Gastrocnemius medialis (tissue), 4 donors: Measurements from ENCODE around the gene MRPS10. TPM values are rescaled to one million over a fixed set of nuclear protein-coding genes. Genes with fewer than 3 reads are reported as not detected.

Source experiments
- ATAC-seq, 2 donors: fragments of 150-250 bp; one replicate each; pipeline ENCODE4 v1.9.1; 2016
- DNase-seq, 2 donors: peaks; one replicate each; pipeline ENCODE4 v3.0.0-alpha.2; 2019
- H3K27ac ChIP-seq, 4 donors: fragments of 200-600 bp; sonication (generic); 1 replicate in 1 of 4; 2 replicates in 3 of 4; pipeline ENCODE4 v1.5.1; 2016 to 2018; ENCODE audit warnings: mild to moderate bottlenecking in 2 of 4, moderate library complexity in 1 of 4
- H3K27me3 ChIP-seq, 3 donors: fragments of 200-600 bp; sonication (generic) in 2 of 3; 1 replicate in 1 of 3; 2 replicates in 2 of 3; pipeline versions ENCODE4 v1.5.1 to v1.6.0; 2016 to 2019; ENCODE audit warnings: mild to moderate bottlenecking in 1 of 3, moderate library complexity in 1 of 3
- H3K36me3 ChIP-seq, 2 donors: fragments of 200-600 bp; sonication (generic) in 1 of 2; one replicate each; pipeline ENCODE4 v1.5.1; 2017 to 2018
- H3K4me1 ChIP-seq, 2 donors: fragments of 200-600 bp; sonication (generic) in 1 of 2; one replicate each; pipeline ENCODE4 v1.5.1; 2016 to 2017; ENCODE audit warnings: mild to moderate bottlenecking in 2 of 2
- H3K4me3 ChIP-seq, 4 donors: fragments of 200-600 bp; sonication (generic) in 3 of 4; 1 replicate in 1 of 4; 2 replicates in 3 of 4; pipeline ENCODE4 v1.5.1; 2016 to 2019; ENCODE audit warnings: mild to moderate bottlenecking in 2 of 4
- H3K9me3 ChIP-seq, 3 donors: fragments of 200-600 bp; sonication (generic) in 2 of 3; 1 replicate in 1 of 3; 2 replicates in 2 of 3; pipeline ENCODE4 v1.5.1; 2016 to 2019
- CTCF ChIP-seq, 5 experiments: fragments of 450-650 bp in 3 of 5; fragments of 200-600 bp in 2 of 5; sonication (generic) in 2 of 5; IDR thresholded peaks in 4 of 5; conservative IDR thresholded peaks in 1 of 5; 1 replicate in 4 of 5; 2 replicates in 1 of 5; pipeline ENCODE4 v1.5.1; 2016 to 2019; ENCODE audit warnings: antibody characterized with exemption in 5 of 5, mild to moderate bottlenecking in 3 of 5, moderate library complexity in 3 of 5
- POLR2A ChIP-seq, 2 donors: fragments of 450-650 bp; IDR thresholded peaks; one replicate each; pipeline ENCODE4 v1.6.1; 2017; ENCODE audit warnings: antibody characterized with exemption in 2 of 2, mild to moderate bottlenecking in 2 of 2, moderate library complexity in 2 of 2
- in situ Hi-C, 4 donors: fragments of 200-750 bp; cut with MboI; loops; one replicate each; pipeline versions ENCODE4 v1.15.0 to v1.8.0; 2017; ENCODE audit warnings: low sequenced_read_pairs in 4 of 4
- intact Hi-C: fragments of 100-400 bp; cut with DNase I; formaldehyde crosslinking; loops from one replicate; pipeline ENCODE4 v1.15.1; 2023; ENCODE audit warnings: low total_unique reads
- total RNA-seq, 4 donors: library from RNA; depleted of rRNA; stranded (reverse); fragments of >200 nt; gene quantifications; one replicate each; pipeline versions ENCODE4 v1.1.0 to v1.2.3, GENCODE V29; 2016

The MRPS10 gene
- total RNA-seq, 4 donors from 2014 or later: 52.2 to 63.7 (median 56.0) TPM

DNA sequence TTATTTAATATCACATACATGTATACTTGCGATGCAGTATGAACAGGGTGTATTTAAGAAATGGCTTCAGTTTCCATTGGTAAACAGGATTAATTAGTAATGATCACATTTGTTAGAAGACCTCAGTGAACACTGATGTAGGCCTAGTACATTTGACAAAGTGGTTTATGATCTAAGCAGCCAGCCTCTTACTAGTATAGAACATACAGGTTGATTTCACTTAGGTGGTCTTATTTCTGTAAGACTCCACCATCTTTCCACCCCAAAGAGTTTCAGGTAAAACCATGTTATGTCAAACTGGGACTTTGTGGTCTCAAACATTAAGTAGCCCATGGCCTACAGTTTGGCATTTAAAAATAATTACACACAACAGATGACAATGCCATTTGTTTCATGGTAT lies 20.2 kb upstream of the MRPS10 start:
- Histone ChIP-seq H3K36me3 (no peaks in the 10 kb centered on the region), H3K4me1 (no peaks in the 10 kb centered on the region), H3K27ac (no peak overlapping the region), H3K27me3 (no peaks in the 10 kb centered on the region), H3K9me3 (no peaks in the 10 kb centered on the region), H3K4me3 (no peak overlapping the region)
- TF ChIP-seq POLR2A (IDR thresholded peaks at IDR 0.05) (no peak), CTCF (IDR thresholded peaks at IDR 0.05 in 4 of 5, conservative IDR thresholded peaks at IDR 0.05 in 1 of 5) (no peak)
- no peak for ATAC-seq
- DNase-seq: no peak
- intact Hi-C loops: no loop called here
- in situ Hi-C loops: no loop called here

DNA sequence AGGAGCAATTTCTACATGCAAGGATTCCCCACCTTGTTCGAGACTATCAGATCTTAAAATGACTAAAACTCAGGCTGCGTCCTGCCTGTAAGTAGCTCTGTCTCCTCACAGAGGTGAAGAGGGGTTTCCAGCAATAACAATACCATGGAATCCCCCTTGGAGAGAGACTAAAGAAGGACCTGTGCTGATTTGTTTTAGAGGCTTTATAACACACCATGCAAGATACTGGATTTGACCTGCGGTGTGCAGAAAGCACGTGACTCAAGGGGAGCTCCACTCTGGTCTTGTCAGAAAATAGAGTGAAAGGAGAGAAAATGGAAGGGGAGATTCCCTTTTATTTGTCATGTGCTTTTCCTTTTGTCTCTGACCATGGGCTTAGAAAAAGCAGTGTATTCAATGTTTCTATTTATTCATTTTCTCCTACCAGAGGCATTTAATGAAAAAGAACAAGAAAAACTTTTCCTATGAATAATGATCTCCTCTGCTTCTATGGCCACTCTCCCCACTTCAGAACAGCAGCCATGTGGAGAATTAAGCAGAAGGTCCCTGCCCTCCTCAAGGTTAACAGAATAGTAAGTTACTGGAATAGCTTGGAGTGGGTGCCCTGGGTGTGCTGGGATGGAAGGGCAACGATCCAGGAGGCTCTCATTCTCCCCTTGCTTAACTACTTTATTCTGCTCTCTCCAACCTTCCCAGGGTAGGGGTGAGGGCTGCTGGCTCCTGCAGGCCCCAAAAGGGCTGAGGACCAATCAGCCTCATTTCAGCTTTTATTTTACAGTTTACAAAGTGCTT lies 19.2 kb upstream of the MRPS10 start:
- H3K36me3 ChIP-seq: no peaks in the 10 kb centered on the region
- H3K27ac ChIP-seq: no peak overlapping the region
- H3K4me3 ChIP-seq: no peak overlapping the region
- TF ChIP-seq POLR2A (IDR thresholded peaks at IDR 0.05): no peak
- TF ChIP-seq CTCF (IDR thresholded peaks at IDR 0.05 in 4 of 5, conservative IDR thresholded peaks at IDR 0.05 in 1 of 5): no peak
- intact Hi-C loops (no loop called here), in situ Hi-C loops (no loop called here)
- H3K4me1 ChIP-seq: no peaks in the 10 kb centered on the region
- no peaks in the 10 kb centered on the region for H3K27me3 ChIP-seq
- ATAC-seq (no peak), DNase-seq (no peak)
- no peaks in the 10 kb centered on the region for H3K9me3 ChIP-seq

- TF ChIP-seq CTCF (IDR thresholded peaks at IDR 0.05 in 4 of 5, conservative IDR thresholded peaks at IDR 0.05 in 1 of 5) (no peak), POLR2A (IDR thresholded peaks at IDR 0.05) (no peak)
- no peaks in the 10 kb centered on the region for H3K36me3 ChIP-seq
- H3K27me3 ChIP-seq: no peaks in the 10 kb centered on the region
- no peak overlapping the region for H3K27ac ChIP-seq
- no peak for DNase-seq
- H3K9me3 ChIP-seq: no peaks in the 10 kb centered on the region
- no peaks in the 10 kb centered on the region for H3K4me1 ChIP-seq
- in situ Hi-C loops (no loop called here), intact Hi-C loops (no loop called here)
- H3K4me3 ChIP-seq: no peak overlapping the region
- no peak for ATAC-seq
Observed at GRCh38 chr6:42236030-42236429, 18.4 kb upstream of the MRPS10 start.

- no peaks in the 10 kb centered on the region for H3K36me3 ChIP-seq
- in situ Hi-C loops: no loop called here
- no peaks in the 10 kb centered on the region for H3K9me3 ChIP-seq
- intact Hi-C loops: no loop called here
- no peaks in the 10 kb centered on the region for H3K4me1 ChIP-seq
- no peak overlapping the region for H3K4me3 ChIP-seq
- H3K27me3 ChIP-seq: no peaks in the 10 kb centered on the region
- no peak overlapping the region for H3K27ac ChIP-seq
- no peak for TF ChIP-seq CTCF (IDR thresholded peaks at IDR 0.05 in 4 of 5, conservative IDR thresholded peaks at IDR 0.05 in 1 of 5)
- TF ChIP-seq POLR2A (IDR thresholded peaks at IDR 0.05): no peak
- no peak for DNase-seq
- ATAC-seq: no peak
Observed at GRCh38 chr6:42232035-42232434, 14.4 kb upstream of the MRPS10 start.
